GM23338 (cell line): Measurements from ENCODE around the gene BEND2. TPM values are rescaled to one million over a fixed set of nuclear protein-coding genes. Genes with fewer than 3 reads are reported as not detected.

Source experiments
- ATAC-seq: fragments of 200-7000 bp; cut with Tn5 transposase; 3 replicates; pipeline ENCODE4 v1.9.1; 2020
- DNase-seq: peaks from one replicate; pipeline ENCODE4 v3.0.0-alpha.2; 2015; ENCODE audit warnings: low spot score
- H2AFZ ChIP-seq: fragments of 200-600 bp; sonication (generic); 2 replicates; pipeline ENCODE4 v1.8.0; 2016; ENCODE audit warnings: antibody characterized with exemption, mild to moderate bottlenecking, moderate library complexity
- H3F3A ChIP-seq: fragments of 200-600 bp; sonication (generic); replicated peaks from 2 replicates; pipeline ENCODE4 v1.8.0; 2017; ENCODE audit warnings: antibody characterized with exemption, mixed run types, low read depth
- H3K27ac ChIP-seq: fragments of 200-600 bp; sonication (generic); 2 replicates; pipeline ENCODE4 v1.6.1; 2016; ENCODE audit warnings: low read depth
- H3K27me3 ChIP-seq: fragments of 200-600 bp; sonication (generic); 2 replicates; pipeline ENCODE4 v1.8.0; 2016; ENCODE audit warnings: mild to moderate bottlenecking, mixed run types, moderate library complexity; ENCODE audit not compliant: insufficient read depth
- H3K36me3 ChIP-seq: fragments of 200-600 bp; sonication (generic); 2 replicates; pipeline ENCODE4 v1.8.0; 2016; ENCODE audit warnings: mild to moderate bottlenecking; ENCODE audit not compliant: insufficient read depth
- H3K4me1 ChIP-seq: fragments of 200-600 bp; sonication (generic); 2 replicates; pipeline ENCODE4 v1.8.0; 2016; ENCODE audit warnings: mild to moderate bottlenecking, moderate library complexity; ENCODE audit not compliant: insufficient read depth
- H3K4me2 ChIP-seq: fragments of 200-600 bp; sonication (generic); 2 replicates; pipeline ENCODE4 v1.7.1; 2017; ENCODE audit warnings: mixed run types
- H3K4me3 ChIP-seq: fragments of 200-600 bp; sonication (generic); 2 replicates; pipeline ENCODE4 v1.6.1; 2016; ENCODE audit warnings: mixed run types
- H3K79me2 ChIP-seq: fragments of 200-600 bp; sonication (generic); replicated peaks from 2 replicates; pipeline ENCODE4 v1.8.0; 2017; ENCODE audit warnings: mild to moderate bottlenecking; ENCODE audit not compliant: insufficient read depth
- H3K9me2 ChIP-seq: fragments of 200-600 bp; sonication (generic); 2 replicates; pipeline ENCODE4 v1.8.0; 2017; ENCODE audit not compliant: insufficient read depth
- H4K20me1 ChIP-seq: fragments of 200-600 bp; sonication (generic); replicated peaks from 2 replicates; pipeline ENCODE4 v1.8.0; 2017; ENCODE audit warnings: mild to moderate bottlenecking; ENCODE audit not compliant: insufficient read depth
- H3K27ac Mint-ChIP-seq: 2 replicates; pipeline ENCODE4 v1.8.0; 2020; ENCODE audit warnings: inconsistent platforms, mild to moderate bottlenecking, moderate library complexity, mixed read lengths
- H3K27me3 Mint-ChIP-seq: 3 replicates; pipeline ENCODE4 v1.8.0; 2022; ENCODE audit warnings: low read depth, mild to moderate bottlenecking, moderate library complexity, mixed read lengths, inconsistent platforms; ENCODE audit not compliant: insufficient read depth, poor library complexity
- H3K36me3 Mint-ChIP-seq: 3 replicates; pipeline ENCODE4 v1.8.0; 2021; ENCODE audit warnings: low read depth, mild to moderate bottlenecking, inconsistent platforms, moderate library complexity, mixed read lengths
- H3K4me1 Mint-ChIP-seq: 3 replicates; pipeline ENCODE4 v1.8.0; 2020; ENCODE audit warnings: mild to moderate bottlenecking, inconsistent platforms, mixed read lengths
- H3K4me3 Mint-ChIP-seq: 3 replicates; pipeline ENCODE4 v1.8.0; 2021; ENCODE audit warnings: moderate library complexity, mild to moderate bottlenecking, inconsistent platforms, mixed read lengths
- H3K9me3 Mint-ChIP-seq: 3 replicates; pipeline ENCODE4 v1.8.0; 2020; ENCODE audit warnings: moderate library complexity, mild to moderate bottlenecking, inconsistent platforms, mixed read lengths
- ETS1 ChIP-seq: IDR thresholded peaks from 2 replicates; pipeline ENCODE4 v1.6.1; 2016; ENCODE audit warnings: antibody characterized with exemption
- EZH2 ChIP-seq: fragments of 200-600 bp; sonication (generic); IDR thresholded peaks from one replicate; pipeline ENCODE4 v1.8.0; 2017; ENCODE audit warnings: antibody characterized with exemption, mild to moderate bottlenecking, low read depth; ENCODE audit not compliant: unreplicated experiment
- EZH2phosphoT487 ChIP-seq: fragments of 200-600 bp; sonication (generic); IDR thresholded peaks from one replicate; pipeline ENCODE4 v1.8.1; 2018; ENCODE audit warnings: antibody characterized with exemption; ENCODE audit not compliant: unreplicated experiment
- JUNB ChIP-seq: IDR thresholded peaks from one replicate; pipeline ENCODE4 v1.6.1; 2016; ENCODE audit warnings: antibody characterized with exemption; ENCODE audit not compliant: unreplicated experiment
- NANOG ChIP-seq: IDR thresholded peaks from 2 replicates; pipeline ENCODE4 v1.6.1; 2016; ENCODE audit warnings: antibody characterized with exemption, borderline replicate concordance
- POLR2AphosphoS5 ChIP-seq: IDR thresholded peaks from 2 replicates; pipeline ENCODE4 v1.6.1; 2016; ENCODE audit warnings: antibody characterized with exemption, low read depth
- REST ChIP-seq: IDR thresholded peaks from one replicate; pipeline ENCODE4 v1.6.1; 2018; ENCODE audit warnings: antibody characterized with exemption; ENCODE audit not compliant: unreplicated experiment
- STAT1 ChIP-seq: IDR thresholded peaks from one replicate; pipeline ENCODE4 v1.6.1; 2016; ENCODE audit warnings: antibody characterized with exemption; ENCODE audit not compliant: unreplicated experiment
- ZNF114 ChIP-seq: fragments of 250-450 bp; sonication (Bioruptor Pico); IDR thresholded peaks from 2 replicates; pipeline ENCODE4 v1.5.0; 2020; ENCODE audit warnings: mild to moderate bottlenecking, moderate library complexity
- ZNF331 ChIP-seq: fragments of 250-450 bp; sonication (Bioruptor Pico); IDR thresholded peaks from 2 replicates; pipeline ENCODE4 v1.5.0; 2020; ENCODE audit warnings: low read depth, mild to moderate bottlenecking, moderate library complexity
- polyA plus RNA-seq: library from polyadenylated mRNA; unstranded; fragments of >200 nt; fragmentation: Nextera tagmentation; extraction: Ambion mirVana; gene quantifications from 2 replicates; pipeline ENCODE4 v1.2.1, GENCODE V29; 2016
- total RNA-seq: library from RNA; depleted of rRNA; stranded (reverse); fragments of >200 nt; shearing (Covaris generic); gene quantifications from 2 replicates; pipeline ENCODE4 v1.2.3, GENCODE V29; 2014

Gene BEND2
- total and polyA plus RNA-seq, 2 experiments from 2014 or later, result not detected

GRCh38 chrX:18146954-18147353 is 73.7 kb downstream of the BEND2 start:
- Histone ChIP-seq H3K27ac (no peak overlapping the region), H3K4me1 (no peaks in the 10 kb centered on the region), H3F3A (no peaks in the 10 kb centered on the region), H2AFZ (no peak overlapping the region), H3K36me3 (no peaks in the 10 kb centered on the region), H4K20me1 (no peaks in the 10 kb centered on the region), H3K9me2 (no peaks in the 10 kb centered on the region), H3K4me3 (no peak overlapping the region), H3K27me3 (no peaks in the 10 kb centered on the region), H3K79me2 (no peaks in the 10 kb centered on the region), H3K4me2 (no peak overlapping the region)
- Mint-ChIP-seq H3K27ac (no peak overlapping the region), H3K36me3 (no peaks in the 10 kb centered on the region), H3K27me3 (peaks cover 3% of the 10 kb centered on the region), H3K4me3 (no peak overlapping the region), H3K9me3 (no peaks in the 10 kb centered on the region), H3K4me1 (no peaks in the 10 kb centered on the region; the same call in 2 of the 3 replicates)
- DNase-seq, result peak; percentile 66
- ATAC-seq, result peak; percentile 60
- TF ChIP-seq REST (peak; percentile 83), NANOG (no peak)

- Histone ChIP-seq H3K27ac (no peak overlapping the region), H3K4me2 (no peak overlapping the region), H3F3A (no peaks in the 10 kb centered on the region), H3K4me1 (no peaks in the 10 kb centered on the region), H3K4me3 (no peak overlapping the region), H3K9me2 (no peaks in the 10 kb centered on the region), H3K27me3 (no peaks in the 10 kb centered on the region), H3K79me2 (no peaks in the 10 kb centered on the region), H4K20me1 (no peaks in the 10 kb centered on the region), H2AFZ (no peak overlapping the region), H3K36me3 (no peaks in the 10 kb centered on the region)
- Mint-ChIP-seq H3K9me3 (no peaks in the 10 kb centered on the region), H3K4me3 (no peak overlapping the region), H3K4me1 (no peaks in the 10 kb centered on the region; the same call in 2 of the 3 replicates), H3K27me3 (peaks cover 3% of the 10 kb centered on the region), H3K27ac (no peak overlapping the region), H3K36me3 (no peaks in the 10 kb centered on the region)
- ATAC-seq (no peak), DNase-seq (no peak)
- TF ChIP-seq NANOG (no peak), EZH2phosphoT487 (no peak), ETS1 (no peak), ZNF331 (CRISPR knock-in tag) (no peak), STAT1 (no peak), POLR2AphosphoS5 (no peak), EZH2 (no peak), REST (no peak), ZNF114 (CRISPR knock-in tag) (no peak), JUNB (no peak)
Measured at GRCh38 chrX:18146009-18146408, 74.7 kb downstream of the BEND2 start.
